Gastrocnemius medialis (tissue), 4 donors: Measurements from ENCODE around the gene PIK3R1.

ENCODE experiments used
- POLR2A ChIP-seq, 2 donors: fragments of 450-650 bp; IDR thresholded peaks; one replicate each; pipeline ENCODE4 v1.6.1; 2017; ENCODE audit warnings: antibody characterized with exemption in 2 of 2, mild to moderate bottlenecking in 2 of 2, moderate library complexity in 2 of 2
- TF ChIP-seq, protein P1 (sequence below), 5 experiments: fragments of 450-650 bp in 3 of 5; fragments of 200-600 bp in 2 of 5; sonication (generic) in 2 of 5; IDR thresholded peaks in 4 of 5; conservative IDR thresholded peaks in 1 of 5; 1 replicate in 4 of 5; 2 replicates in 1 of 5; pipeline ENCODE4 v1.5.1; 2016 to 2019; ENCODE audit warnings: antibody characterized with exemption in 5 of 5, mild to moderate bottlenecking in 3 of 5, moderate library complexity in 3 of 5

DNA sequence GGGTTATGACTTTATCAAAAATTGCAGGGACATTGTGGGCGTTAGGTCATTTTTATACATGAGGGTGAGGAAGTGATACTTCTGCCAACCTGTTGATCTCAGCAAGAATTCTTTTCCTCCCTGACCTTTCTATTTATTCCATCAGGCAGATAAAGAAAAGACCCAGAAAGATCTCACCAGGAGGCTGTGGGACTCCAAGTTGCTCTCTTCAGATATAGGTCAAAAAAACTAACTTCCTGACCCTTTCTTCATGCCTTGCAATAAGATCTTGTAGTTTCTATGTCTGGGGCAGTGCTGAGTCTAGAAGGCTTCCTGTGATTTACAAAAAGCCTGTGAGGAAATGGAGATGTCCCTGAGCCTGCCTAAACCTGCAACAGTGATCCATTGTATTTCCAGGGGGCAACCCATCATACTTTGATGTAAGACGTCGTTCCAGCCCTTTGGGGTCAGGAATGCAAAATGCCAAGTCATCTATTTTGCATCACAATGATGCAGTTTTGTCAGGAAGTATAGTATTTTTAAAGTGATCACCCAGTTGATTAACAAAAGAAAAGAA lies 22.0 kb upstream of the PIK3R1 start:
- no peak for TF ChIP-seq POLR2A (IDR thresholded peaks at IDR 0.05)
- TF ChIP-seq, protein P1, sequence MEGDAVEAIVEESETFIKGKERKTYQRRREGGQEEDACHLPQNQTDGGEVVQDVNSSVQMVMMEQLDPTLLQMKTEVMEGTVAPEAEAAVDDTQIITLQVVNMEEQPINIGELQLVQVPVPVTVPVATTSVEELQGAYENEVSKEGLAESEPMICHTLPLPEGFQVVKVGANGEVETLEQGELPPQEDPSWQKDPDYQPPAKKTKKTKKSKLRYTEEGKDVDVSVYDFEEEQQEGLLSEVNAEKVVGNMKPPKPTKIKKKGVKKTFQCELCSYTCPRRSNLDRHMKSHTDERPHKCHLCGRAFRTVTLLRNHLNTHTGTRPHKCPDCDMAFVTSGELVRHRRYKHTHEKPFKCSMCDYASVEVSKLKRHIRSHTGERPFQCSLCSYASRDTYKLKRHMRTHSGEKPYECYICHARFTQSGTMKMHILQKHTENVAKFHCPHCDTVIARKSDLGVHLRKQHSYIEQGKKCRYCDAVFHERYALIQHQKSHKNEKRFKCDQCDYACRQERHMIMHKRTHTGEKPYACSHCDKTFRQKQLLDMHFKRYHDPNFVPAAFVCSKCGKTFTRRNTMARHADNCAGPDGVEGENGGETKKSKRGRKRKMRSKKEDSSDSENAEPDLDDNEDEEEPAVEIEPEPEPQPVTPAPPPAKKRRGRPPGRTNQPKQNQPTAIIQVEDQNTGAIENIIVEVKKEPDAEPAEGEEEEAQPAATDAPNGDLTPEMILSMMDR (IDR thresholded peaks at IDR 0.05 in 4 of 5, conservative IDR thresholded peaks at IDR 0.05 in 1 of 5) = no peak
